ENCODE data around the gene SNRPN.
"Not testable (repeated sequence)": the region's sequence is repeated elsewhere in the genome, so short reads cannot be mapped to it uniquely, and the experiment has no call there.

Gene SNRPN

DNA sequence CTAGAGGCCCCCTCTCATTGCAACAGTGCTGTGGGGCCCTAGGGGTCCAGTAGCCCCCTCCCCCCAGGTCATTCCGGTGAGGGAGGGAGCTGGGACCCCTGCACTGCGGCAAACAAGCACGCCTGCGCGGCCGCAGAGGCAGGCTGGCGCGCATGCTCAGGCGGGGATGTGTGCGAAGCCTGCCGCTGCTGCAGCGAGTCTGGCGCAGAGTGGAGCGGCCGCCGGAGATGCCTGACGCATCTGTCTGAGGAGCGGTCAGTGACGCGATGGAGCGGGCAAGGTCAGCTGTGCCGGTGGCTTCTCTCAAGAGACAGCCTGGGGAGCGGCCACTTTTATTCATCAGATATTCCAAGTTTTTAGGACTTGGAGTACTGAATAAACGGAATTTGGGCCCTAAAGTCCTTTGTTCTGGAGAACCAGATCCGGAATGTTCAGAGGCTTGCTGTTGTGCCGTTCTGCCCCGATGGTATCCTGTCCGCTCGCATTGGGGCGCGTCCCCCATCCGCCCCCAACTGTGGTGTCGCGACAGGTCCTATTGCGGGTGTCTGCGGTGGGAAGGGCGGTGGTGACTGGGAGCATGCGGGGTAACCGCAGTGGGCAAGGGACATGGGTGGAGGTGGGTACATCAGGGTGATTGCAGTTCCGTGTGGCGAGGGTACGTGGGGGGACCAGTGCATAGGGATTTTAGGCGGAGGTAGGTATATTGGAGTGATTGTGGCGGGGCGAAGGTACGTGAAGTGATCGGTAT, at the start of gene SNRPN, which contains the start of gene SNURF:
SNRPN (plus strand) TSS at position 205 of the 748 bp plus-strand sequence. CDS start 19,467 bp downstream, outside the sequence.
SNURF (plus strand) TSS at position 205 of the 748 bp plus-strand sequence; CDS start at position 267, 62 bp downstream.
- CTCF ChIA-PET: no interaction called here
- DNase-seq (ENCODE audit: low read depth, low spot score): peak; percentile 17
- POLR2A ChIA-PET: no interaction called here
- TF ChIP-seq, protein P1, sequence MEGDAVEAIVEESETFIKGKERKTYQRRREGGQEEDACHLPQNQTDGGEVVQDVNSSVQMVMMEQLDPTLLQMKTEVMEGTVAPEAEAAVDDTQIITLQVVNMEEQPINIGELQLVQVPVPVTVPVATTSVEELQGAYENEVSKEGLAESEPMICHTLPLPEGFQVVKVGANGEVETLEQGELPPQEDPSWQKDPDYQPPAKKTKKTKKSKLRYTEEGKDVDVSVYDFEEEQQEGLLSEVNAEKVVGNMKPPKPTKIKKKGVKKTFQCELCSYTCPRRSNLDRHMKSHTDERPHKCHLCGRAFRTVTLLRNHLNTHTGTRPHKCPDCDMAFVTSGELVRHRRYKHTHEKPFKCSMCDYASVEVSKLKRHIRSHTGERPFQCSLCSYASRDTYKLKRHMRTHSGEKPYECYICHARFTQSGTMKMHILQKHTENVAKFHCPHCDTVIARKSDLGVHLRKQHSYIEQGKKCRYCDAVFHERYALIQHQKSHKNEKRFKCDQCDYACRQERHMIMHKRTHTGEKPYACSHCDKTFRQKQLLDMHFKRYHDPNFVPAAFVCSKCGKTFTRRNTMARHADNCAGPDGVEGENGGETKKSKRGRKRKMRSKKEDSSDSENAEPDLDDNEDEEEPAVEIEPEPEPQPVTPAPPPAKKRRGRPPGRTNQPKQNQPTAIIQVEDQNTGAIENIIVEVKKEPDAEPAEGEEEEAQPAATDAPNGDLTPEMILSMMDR (IDR thresholded peaks at IDR 0.05; ENCODE audit: insufficient read depth, low read length, missing control alignments): no peak
- peak within 1 kb of the TSS; percentile 78 for H3K4me3 ChIP-seq (ENCODE audit: low read depth, low read length)

DNA sequence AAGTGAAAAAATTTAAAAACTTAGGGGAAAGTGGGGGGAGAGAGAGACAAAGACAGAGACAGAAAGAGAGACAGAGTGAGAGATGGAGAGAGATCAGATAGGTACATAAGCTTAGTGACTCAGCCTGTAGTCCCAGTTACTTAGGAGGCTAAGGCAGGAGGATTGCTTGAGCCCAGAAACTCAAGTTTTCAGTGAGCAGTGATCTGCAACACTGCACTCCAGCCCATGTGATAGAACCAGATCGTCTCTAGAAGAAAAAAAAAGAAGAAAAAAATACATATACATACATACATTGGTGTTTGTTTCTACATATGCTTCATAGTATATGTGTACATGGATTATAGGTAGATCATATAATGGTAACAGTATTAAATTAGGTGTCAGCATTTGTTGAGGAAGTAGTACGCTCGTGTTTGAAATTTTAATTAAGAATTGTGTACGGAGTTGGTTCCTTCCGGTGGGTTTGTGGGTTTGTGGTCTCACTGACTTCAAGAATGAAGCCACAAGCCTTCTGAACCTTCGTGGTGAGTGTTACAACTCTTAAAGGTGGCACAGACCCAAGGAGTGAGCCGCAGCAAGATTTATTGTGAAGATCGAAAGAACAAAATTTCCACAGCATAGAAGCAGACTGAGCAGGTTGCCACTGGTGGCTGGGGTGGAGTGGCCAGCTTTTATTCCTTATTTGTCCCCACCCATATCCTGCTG, 38.3 kb upstream of the SNRPN start:
- H3K4me3 ChIP-seq (ENCODE audit: low read depth, low read length): no peak overlapping the region
- TF ChIP-seq, protein P1 (IDR thresholded peaks at IDR 0.05; ENCODE audit: insufficient read depth, low read length, missing control alignments): no peak
- ChIA-PET POLR2A (no interaction called here), CTCF (no interaction called here)
- DNase-seq (ENCODE audit: low read depth, low spot score): no peak

DNA sequence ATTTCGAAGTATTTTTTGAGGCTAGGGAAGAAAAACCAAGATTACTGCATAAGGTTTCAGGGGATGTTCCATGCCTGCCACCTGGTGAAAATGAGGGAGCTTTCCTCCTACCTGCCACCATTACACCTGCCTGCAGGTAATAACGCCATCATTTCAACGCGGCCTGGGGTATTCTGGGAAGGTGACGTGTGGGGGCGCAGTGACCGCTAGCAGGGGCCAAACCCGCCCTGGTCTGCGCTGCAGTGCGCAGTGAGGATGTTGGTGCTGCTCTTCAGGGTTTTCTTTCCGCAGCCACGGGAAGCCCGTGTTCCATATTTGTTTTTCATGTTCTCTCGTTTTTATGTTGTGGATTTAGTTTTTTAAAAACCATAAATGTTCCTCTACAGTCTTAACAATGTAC, 37.4 kb upstream of the SNRPN start:
- CTCF ChIA-PET: no interaction called here
- no peak for DNase-seq (ENCODE audit: low read depth, low spot score)
- POLR2A ChIA-PET: no interaction called here
- TF ChIP-seq, protein P1 (IDR thresholded peaks at IDR 0.05; ENCODE audit: insufficient read depth, low read length, missing control alignments): no peak
- H3K4me3 ChIP-seq (ENCODE audit: low read depth, low read length): no peak overlapping the region

DNA sequence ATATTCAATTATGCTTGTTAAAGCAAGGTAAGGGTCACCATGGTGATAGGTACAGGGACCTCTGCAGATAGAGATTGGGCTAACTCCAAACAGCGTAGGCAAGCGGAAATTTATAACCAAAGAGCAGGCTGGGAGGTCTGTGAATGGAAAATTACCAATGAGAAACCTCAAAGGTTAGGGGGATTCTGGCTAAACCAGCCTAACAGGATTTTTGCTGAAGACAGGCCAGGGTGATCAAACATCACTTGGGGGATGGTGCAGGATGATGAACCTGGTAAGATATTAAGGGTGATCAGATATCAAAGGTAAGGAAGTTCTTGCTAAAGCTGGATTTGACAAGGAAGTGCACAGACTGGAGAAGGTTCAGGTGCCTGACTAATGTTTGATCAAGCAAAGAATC, 35.3 kb upstream of the SNRPN start:
- no peak overlapping the region for H3K4me3 ChIP-seq (ENCODE audit: low read depth, low read length)
- no peak for DNase-seq (ENCODE audit: low read depth, low spot score)
- TF ChIP-seq, protein P1 (IDR thresholded peaks at IDR 0.05; ENCODE audit: insufficient read depth, low read length, missing control alignments): no peak
- ChIA-PET POLR2A (no interaction called here), CTCF (no interaction called here)

DNA sequence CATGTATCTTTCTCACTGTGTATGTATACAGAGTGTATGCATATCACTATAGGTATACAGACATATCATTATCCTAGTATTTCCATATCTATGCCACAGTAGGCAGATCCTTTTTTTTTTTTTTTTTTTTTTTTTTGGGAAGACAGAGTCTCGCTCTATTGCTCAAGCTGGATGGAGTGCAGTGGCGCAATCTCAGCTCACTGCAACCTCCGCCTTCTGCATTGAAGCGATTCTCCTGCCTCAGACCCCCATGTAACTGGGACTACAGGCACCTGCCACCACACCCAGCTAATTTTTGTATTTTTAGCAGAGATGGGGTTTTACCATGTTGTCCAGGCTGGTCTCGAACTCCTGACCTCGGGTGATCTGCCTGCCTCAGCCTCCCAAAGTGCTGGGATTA, 32.0 kb upstream of the SNRPN start:
- DNase-seq (ENCODE audit: low read depth, low spot score); CTCF ChIA-PET; H3K4me3 ChIP-seq (ENCODE audit: low read depth, low read length); POLR2A ChIA-PET: not testable (repeated sequence)

DNA sequence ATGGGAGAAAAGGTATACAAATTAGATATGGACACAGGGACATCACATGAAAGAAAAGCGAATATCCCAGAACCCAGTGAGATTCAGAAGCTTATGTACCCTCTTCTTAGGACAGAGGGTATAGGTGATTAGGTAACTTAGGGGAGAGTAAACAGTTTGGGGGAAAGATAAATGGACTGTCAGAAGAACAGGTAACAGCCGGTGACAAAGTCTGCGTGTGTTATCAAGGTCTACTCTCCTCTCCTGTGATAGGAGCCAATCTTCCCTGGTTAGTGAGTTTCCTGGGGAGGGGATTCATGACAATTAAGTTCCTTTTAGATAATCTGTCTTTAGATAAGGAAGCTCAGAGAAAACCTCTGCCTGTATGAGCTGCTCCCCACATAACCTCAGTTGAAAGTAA, 30.6 kb upstream of the SNRPN start:
- ChIA-PET POLR2A (no interaction called here), CTCF (no interaction called here)
- TF ChIP-seq, protein P1 (IDR thresholded peaks at IDR 0.05; ENCODE audit: insufficient read depth, low read length, missing control alignments): no peak
- H3K4me3 ChIP-seq (ENCODE audit: low read depth, low read length): no peak overlapping the region
- no peak for DNase-seq (ENCODE audit: low read depth, low spot score)
